Activated CD4-positive, alpha-beta T cell treated with anti-CD3 and anti-CD28 coated beads, Interleukin-2, Interleukin-6, amounts not matched to agents 100 ng/mL and 50 ng/mL, durations not matched to agents 16 hours and 8 hours (primary cell): ENCODE data around the gene SERPINA9.
"Not testable (repeated sequence)": the region's sequence is repeated elsewhere in the genome, so short reads cannot be mapped to it uniquely, and the experiment has no call there.

Source experiments
- DNase-seq: peaks from one replicate; pipeline ENCODE4 v3.0.0-alpha.2; 2020

SERPINA9 gene, protein sequence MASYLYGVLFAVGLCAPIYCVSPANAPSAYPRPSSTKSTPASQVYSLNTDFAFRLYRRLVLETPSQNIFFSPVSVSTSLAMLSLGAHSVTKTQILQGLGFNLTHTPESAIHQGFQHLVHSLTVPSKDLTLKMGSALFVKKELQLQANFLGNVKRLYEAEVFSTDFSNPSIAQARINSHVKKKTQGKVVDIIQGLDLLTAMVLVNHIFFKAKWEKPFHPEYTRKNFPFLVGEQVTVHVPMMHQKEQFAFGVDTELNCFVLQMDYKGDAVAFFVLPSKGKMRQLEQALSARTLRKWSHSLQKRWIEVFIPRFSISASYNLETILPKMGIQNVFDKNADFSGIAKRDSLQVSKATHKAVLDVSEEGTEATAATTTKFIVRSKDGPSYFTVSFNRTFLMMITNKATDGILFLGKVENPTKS

GRCh38 chr14:94476023-94476422 lies at the start of gene SERPINA9:
Gene SERPINA9, minus strand, starts transcription at chr14:94476197. Its CDS starts 6,357 bp downstream, at chr14:94469840.
- DNase-seq: no peak

GRCh38 chr14:94524093-94524492 lies 48.1 kb upstream of the SERPINA9 start:
- no peak for DNase-seq

DNA sequence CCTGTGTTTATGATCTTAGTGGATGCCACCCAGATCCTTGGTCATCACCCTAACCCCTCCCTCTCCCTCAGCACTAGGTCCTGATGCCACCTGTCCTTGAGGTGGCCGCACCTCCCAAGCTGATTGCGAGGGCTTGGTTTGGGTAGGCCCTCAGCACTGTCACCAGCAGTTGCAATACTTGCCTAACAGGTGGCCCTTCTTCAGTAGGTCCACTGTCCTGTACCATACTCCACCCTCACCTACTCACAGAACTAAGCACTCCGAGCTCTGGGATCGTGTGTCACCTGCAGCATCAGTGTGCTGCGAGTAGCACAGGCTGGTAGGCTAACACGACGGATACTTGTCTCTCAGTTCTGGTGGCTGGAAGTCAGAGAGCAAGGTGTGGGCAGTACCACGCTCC lies 47.3 kb upstream of the SERPINA9 start:
- DNase-seq: no peak

GRCh38 chr14:94522115-94522724 lies 46.2 kb upstream of the SERPINA9 start:
- no peak for DNase-seq

DNA sequence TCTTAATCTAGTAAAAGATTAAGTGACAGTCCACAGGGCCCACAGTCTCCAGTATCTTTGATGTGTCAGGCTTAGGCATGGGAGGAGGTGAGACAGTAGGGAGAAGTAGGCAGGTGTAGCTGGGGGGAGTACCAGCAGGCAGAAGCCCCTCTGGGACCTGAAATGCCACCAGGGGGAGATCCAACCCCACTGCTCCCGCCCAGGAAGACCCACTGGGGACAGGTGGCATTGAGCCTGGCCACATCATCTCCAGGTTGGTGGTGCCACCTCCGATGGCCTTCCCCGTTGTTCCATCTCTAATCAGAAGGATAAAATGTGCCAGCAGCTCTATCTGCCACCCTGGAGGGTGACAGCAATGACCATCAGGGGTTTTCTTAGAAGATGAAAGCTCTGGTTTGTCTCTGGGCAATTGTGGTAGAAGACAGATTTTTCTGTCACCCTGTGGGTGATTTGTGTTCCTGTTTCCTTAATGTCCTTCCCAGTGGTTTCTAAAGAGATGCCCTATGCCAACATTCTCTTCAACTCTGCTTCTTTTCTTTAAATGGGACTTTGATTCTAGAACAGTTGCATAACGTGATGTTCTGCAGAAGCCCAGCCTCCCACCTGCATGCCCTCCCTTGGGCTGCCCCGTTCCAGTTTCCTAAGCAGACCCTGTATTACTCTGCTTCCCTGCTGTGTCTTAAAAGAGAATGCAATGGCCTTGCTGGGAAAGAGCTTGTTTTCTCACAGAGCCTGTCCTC lies 45.5 kb upstream of the SERPINA9 start:
- DNase-seq: no peak

GRCh38 chr14:94517641-94518257 lies 41.8 kb upstream of the SERPINA9 start:
- no peak for DNase-seq

DNA sequence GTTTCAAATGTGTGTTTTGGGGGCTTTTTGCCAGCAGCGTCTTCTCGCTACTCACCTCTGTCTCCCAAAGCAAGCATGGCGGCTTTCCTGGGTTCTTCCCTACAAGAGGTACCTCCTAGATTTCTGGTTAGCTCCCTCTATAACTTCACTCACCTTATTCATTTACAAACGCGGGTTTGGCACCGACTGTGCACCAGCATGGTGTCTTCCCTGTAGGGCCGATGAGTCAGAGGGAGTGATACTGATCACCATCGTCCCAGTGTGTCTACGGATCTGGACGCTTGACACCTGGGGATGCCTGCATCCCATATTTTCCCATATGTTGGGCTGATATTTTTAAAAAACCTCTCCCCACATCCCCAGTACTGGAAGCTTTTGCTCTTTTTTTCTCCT lies 41.2 kb upstream of the SERPINA9 start:
- no peak for DNase-seq

- no peak for DNase-seq
These were observed 39.9 kb upstream of the SERPINA9 start for GRCh38 chr14:94515856-94516255.

- no peak for DNase-seq
These were observed 39.4 kb upstream of the SERPINA9 start for GRCh38 chr14:94515426-94515825.

DNA sequence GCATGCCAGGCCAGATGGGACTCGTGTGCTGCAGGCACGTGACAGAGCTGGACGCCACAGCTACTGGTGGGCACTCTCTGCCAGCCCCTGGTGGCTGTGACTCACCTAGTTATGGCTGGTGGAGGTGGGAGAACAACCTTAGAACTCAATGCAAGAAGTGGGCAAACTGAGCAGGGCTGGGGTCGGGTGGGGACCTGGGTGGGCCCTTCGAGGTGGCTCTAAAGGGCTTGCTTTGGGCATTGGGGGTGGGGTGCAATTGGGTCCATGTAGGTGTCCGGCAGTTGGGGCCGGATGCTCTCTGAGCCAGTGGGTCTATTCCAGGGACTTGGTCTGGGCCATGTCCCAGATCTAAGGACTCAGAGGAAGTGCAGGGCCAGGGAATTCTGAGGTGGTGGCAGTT lies 38.4 kb upstream of the SERPINA9 start:
- no peak for DNase-seq

DNA sequence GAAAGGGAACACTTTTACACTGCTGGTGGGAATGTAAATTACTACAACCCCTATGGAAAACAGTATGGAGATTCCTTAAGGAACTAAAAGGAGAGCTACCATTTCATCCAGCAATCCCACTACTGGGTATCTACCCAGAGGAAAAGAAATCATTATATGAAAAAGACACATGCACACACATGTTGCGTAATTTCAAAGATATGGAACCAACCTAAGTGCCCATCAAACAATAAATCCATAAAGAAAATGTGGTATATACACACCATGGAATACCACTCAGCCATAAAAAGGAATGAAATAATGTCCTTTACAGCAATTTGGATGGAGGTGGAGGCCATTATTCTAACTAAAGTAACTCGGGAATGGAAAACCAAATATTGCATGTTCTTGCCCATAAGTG lies 34.5 kb upstream of the SERPINA9 start:
- not testable (repeated sequence) for DNase-seq

GRCh38 chr14:94509356-94509755 lies 33.4 kb upstream of the SERPINA9 start, which contains the start of gene SERPINA12:
Gene SERPINA12, minus strand, starts transcription at chr14:94509469. Its CDS starts 11,072 bp downstream, at chr14:94498397.
- DNase-seq: no peak

- no peak for DNase-seq
These were observed 29.6 kb upstream of the SERPINA9 start for GRCh38 chr14:94505641-94506040.

DNA sequence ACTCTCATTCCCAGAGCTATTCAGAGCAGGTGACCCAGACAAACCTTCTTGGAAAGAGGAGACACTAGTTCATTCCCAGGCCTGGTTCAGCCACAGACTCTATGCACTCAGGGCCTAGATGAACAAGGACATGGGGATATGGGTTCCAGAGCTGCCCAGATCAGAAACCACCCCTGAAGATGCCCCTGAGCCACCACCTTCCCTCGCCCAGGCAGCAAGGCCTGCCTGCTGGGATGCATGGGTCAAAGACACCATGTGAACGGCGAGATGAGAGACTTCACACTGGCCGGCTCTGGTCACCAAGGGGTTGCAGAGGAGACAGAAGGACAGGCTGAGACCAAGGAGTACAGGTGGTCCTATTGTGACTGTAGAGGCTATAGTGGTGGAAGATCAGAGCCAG lies 29.2 kb upstream of the SERPINA9 start:
- DNase-seq: no peak

- DNase-seq: no peak
These were observed 25.9 kb upstream of the SERPINA9 start for GRCh38 chr14:94501588-94502516.

DNA sequence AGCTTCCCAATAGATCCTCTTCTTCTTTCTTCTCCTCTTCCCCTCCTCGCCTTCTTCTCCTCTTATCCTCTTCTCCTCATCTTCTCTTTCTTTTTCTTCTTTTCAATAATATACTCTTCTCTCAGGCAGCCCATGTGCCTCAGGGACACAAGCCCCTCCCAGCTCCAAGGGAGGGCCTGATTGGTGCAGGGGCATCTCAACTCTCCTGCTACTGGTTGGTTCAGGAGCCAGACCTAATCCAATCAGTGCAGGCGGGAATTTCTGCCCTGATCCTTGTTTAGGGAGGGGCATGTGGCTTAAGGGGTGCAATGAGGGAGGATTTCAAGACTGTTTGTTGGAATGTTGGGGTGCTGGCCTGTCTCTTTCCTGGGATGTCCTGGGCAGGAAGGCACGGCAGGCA lies 24.3 kb upstream of the SERPINA9 start:
- no peak for DNase-seq

DNA sequence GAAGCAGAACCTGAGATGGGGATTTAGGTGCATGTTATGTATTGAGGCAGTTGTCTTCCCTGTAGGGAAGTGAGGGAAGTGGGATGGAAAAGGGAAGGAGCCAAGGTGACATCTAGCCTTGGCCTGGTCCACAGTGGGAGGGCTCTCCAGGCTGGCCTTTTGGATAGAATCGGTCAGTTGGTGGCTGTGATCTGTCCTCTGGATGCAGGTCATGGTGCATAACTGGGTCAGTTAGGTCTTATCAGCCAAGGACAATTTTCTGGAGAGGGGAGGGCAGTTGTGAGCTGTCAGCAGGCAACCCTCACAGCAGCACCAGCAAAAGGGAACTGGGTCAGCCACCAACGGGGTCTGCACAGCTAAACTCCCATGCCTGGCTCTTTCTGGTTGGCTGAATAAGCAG lies 23.7 kb upstream of the SERPINA9 start:
- DNase-seq: no peak

DNA sequence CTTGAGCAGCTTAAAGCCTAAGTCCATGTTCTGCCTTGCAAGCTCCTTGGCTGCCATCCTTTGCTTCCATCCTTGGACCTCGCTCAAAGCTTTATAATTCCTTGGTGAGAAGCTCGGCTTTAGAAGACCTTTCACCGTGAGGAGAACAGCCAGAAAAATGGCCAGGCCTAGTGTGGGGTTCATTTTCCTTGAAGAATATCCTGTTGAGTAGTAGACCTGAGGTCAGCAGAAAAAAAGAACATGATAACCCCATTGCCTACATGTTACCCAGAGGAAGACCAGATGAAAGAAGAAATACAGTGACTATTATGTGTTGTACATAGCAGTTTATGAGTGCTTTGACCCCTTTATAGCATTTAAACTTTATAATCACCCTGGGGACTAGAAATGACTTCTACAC lies 22.2 kb upstream of the SERPINA9 start:
- DNase-seq: no peak

DNA sequence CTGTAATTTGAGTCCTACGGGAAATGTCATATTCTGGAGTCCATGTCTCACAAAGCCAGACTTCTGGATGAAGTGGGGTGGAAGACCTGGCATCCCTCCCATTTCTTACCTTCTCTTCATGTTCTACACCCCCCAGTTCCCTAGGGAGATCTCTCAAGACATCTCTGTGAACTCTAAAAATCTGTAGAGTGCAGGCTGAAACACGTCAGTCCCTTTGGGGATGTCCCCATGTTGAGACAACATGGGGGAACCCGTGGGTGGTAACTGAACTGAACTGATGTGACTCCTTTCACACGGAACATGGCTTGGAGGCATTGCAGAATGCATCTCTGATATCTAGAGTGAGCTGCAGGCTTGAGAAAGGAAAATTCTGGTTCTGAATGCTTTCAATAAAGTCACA lies 18.1 kb upstream of the SERPINA9 start:
- DNase-seq: no peak

DNA sequence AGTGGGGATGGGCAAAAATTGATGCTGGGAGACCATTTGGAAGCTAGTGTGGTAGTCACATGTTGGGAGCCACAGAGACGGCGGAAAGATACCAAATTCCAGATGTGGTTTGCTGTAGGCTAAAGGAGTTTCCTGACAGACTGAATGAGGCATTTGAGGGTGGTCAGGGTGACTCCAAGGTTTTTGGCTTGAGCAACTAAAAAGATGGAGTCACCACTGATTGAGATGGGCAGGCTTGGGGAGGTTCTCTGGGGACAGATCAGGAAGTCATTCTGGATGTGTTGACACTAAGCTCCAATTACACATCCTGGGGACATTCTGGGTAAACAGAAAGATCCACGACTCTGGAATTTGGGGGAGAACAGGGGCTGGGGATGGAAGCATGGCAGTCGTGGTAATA lies 15.5 kb upstream of the SERPINA9 start:
- DNase-seq: no peak

DNA sequence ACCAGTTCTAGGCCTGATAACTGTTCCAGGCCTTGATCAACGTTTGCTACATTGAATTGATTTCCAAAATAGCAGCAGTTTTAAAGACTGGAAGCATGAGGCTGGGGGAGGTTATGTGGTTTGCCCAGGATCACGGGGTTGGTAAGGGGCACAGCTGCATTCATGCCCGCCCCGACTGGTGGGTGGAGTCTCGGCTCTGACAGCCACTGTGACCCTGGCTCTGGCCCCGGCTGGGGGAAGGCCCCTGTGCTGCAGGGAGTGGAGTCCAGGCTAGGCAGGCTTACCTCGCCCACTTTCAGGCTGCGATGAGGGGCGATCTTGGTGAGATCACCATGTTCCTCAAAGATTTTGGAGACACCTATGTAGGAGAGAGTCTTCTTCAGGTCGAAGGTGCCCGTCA lies 13.3 kb upstream of the SERPINA9 start:
- no peak for DNase-seq

GRCh38 chr14:94486883-94487282 lies 10.9 kb upstream of the SERPINA9 start:
- no peak for DNase-seq
